Measurements from ENCODE around the gene FKBP2. TPM values are rescaled to one million over a fixed set of nuclear protein-coding genes. Genes with fewer than 3 reads are reported as not detected.
A peak's percentile ranks its signal among the peaks of the same experiment; 100 is the strongest.

Gene FKBP2
- total and polyA plus RNA-seq, 2 experiments from 2014 or later, result 40.7 to 188 TPM

- no peaks in the 10 kb centered on the region for H3K9me3 ChIP-seq (ENCODE audit: low read depth)
- H3K9me2 ChIP-seq (ENCODE audit: insufficient read depth), result no peaks in the 10 kb centered on the region
- peaks cover 10% of the 10 kb centered on the region; the same call in 1 of the 2 replicates for H3F3A ChIP-seq (ENCODE audit: insufficient read depth)
- no peak overlapping the region for H2AFZ ChIP-seq
- 0 out of 2 replicates have a peak, but pooled peaks cover 15% of the 10 kb centered on the region for H3K79me2 ChIP-seq (ENCODE audit: insufficient read depth)
- H3K4me1 ChIP-seq (ENCODE audit: insufficient read depth), result peaks cover 6% of the 10 kb centered on the region
- no peaks in the 10 kb centered on the region for H3K36me3 ChIP-seq (ENCODE audit: low read depth)
- H3K9ac ChIP-seq, result peak overlapping the region; percentile 63
- H3K27me3 ChIP-seq (replicated peaks; ENCODE audit: insufficient read depth), result no peaks in the 10 kb centered on the region
- WGBS, 2 experiments (ENCODE audit: low coverage in 1 of 2, low lambda C conversion rate in 2 of 2, missing lambda C conversion rate in 2 of 2), result 71 to 76% methylated on average over 11 to 12 of the region's 12 CpGs
- in situ Hi-C loops (cut with MboI), result no loop called here
- H4K20me1 ChIP-seq (ENCODE audit: insufficient read depth), result no peaks in the 10 kb centered on the region
- no peak for TF ChIP-seq EZH2 (IDR thresholded peaks at IDR 0.05; ENCODE audit: insufficient read depth, poor library complexity, severe bottlenecking)
- TF ChIP-seq EZH2phosphoT487 (IDR thresholded peaks at IDR 0.05; ENCODE audit: insufficient read depth, low read depth), result no peak
- H3K27ac ChIP-seq, result no peak overlapping the region
- no peak for DNase-seq
- H3K4me2 ChIP-seq (ENCODE audit: unreplicated experiment), result peak overlapping the region; percentile 80
- H3K4me3 ChIP-seq, result peak overlapping the region; percentile 82
Observed at GRCh38 chr11:64235437-64236161, 5.3 kb upstream of the FKBP2 start.

- Histone ChIP-seq H3F3A (ENCODE audit: insufficient read depth) (peaks cover 10% of the 10 kb centered on the region; the same call in 1 of the 2 replicates), H4K20me1 (ENCODE audit: insufficient read depth) (no peaks in the 10 kb centered on the region), H3K9me3 (ENCODE audit: low read depth) (no peaks in the 10 kb centered on the region), H3K9me2 (ENCODE audit: insufficient read depth) (no peaks in the 10 kb centered on the region), H3K4me1 (ENCODE audit: insufficient read depth) (peaks cover 6% of the 10 kb centered on the region), H3K4me2 (ENCODE audit: unreplicated experiment) (no peak overlapping the region), H2AFZ (no peak overlapping the region), H3K27ac (no peak overlapping the region), H3K27me3 (replicated peaks; ENCODE audit: insufficient read depth) (no peaks in the 10 kb centered on the region), H3K36me3 (ENCODE audit: low read depth) (no peaks in the 10 kb centered on the region), H3K4me3 (no peak overlapping the region), H3K9ac (no peak overlapping the region), H3K79me2 (ENCODE audit: insufficient read depth) (peaks cover 19% of the 10 kb centered on the region)
- in situ Hi-C loops (cut with MboI), result no loop called here
- 81 to 88% methylated on average over 10 to 12 of the region's 12 CpGs for WGBS, 2 experiments (ENCODE audit: low coverage in 1 of 2, low lambda C conversion rate in 2 of 2, missing lambda C conversion rate in 2 of 2)
- no peak for DNase-seq
- TF ChIP-seq EZH2phosphoT487 (IDR thresholded peaks at IDR 0.05; ENCODE audit: insufficient read depth, low read depth) (no peak), EZH2 (IDR thresholded peaks at IDR 0.05; ENCODE audit: insufficient read depth, poor library complexity, severe bottlenecking) (no peak)
Observed at GRCh38 chr11:64237484-64237951, 3.4 kb upstream of the FKBP2 start.

GRCh38 chr11:64238076-64238475, 2.8 kb upstream of the FKBP2 start:
- no peaks in the 10 kb centered on the region for H4K20me1 ChIP-seq (ENCODE audit: insufficient read depth)
- H3K4me1 ChIP-seq (ENCODE audit: insufficient read depth), result peaks cover 12% of the 10 kb centered on the region
- no peaks in the 10 kb centered on the region for H3K9me2 ChIP-seq (ENCODE audit: insufficient read depth)
- DNase-seq, result no peak
- H3K9ac ChIP-seq, result no peak overlapping the region
- in situ Hi-C loops (cut with MboI), result no loop called here
- no peak for TF ChIP-seq EZH2 (IDR thresholded peaks at IDR 0.05; ENCODE audit: insufficient read depth, poor library complexity, severe bottlenecking)
- no peak for TF ChIP-seq EZH2phosphoT487 (IDR thresholded peaks at IDR 0.05; ENCODE audit: insufficient read depth, low read depth)
- WGBS, 2 experiments (ENCODE audit: low coverage in 1 of 2, low lambda C conversion rate in 2 of 2, missing lambda C conversion rate in 2 of 2), result 88 to 91% methylated on average over 9 of the region's 9 CpGs
- peaks cover 25% of the 10 kb centered on the region for H3K79me2 ChIP-seq (ENCODE audit: insufficient read depth)
- H3K4me2 ChIP-seq (ENCODE audit: unreplicated experiment), result no peak overlapping the region
- H3K27me3 ChIP-seq (replicated peaks; ENCODE audit: insufficient read depth), result no peaks in the 10 kb centered on the region
- H3K27ac ChIP-seq, result no peak overlapping the region
- H3F3A ChIP-seq (ENCODE audit: insufficient read depth), result peaks cover 10% of the 10 kb centered on the region; the same call in 1 of the 2 replicates
- no peak overlapping the region for H2AFZ ChIP-seq
- H3K9me3 ChIP-seq (ENCODE audit: low read depth), result no peaks in the 10 kb centered on the region
- no peak overlapping the region for H3K4me3 ChIP-seq
- no peaks in the 10 kb centered on the region for H3K36me3 ChIP-seq (ENCODE audit: low read depth)

GRCh38 chr11:64238999-64239398, 1.9 kb upstream of the FKBP2 start:
- Histone ChIP-seq H3K79me2 (ENCODE audit: insufficient read depth) (peaks cover 33% of the 10 kb centered on the region), H3K9me3 (ENCODE audit: low read depth) (no peaks in the 10 kb centered on the region), H3K27me3 (replicated peaks; ENCODE audit: insufficient read depth) (no peaks in the 10 kb centered on the region), H3F3A (ENCODE audit: insufficient read depth) (peaks cover 10% of the 10 kb centered on the region; the same call in 1 of the 2 replicates), H3K4me1 (ENCODE audit: insufficient read depth) (peaks cover 15% of the 10 kb centered on the region), H2AFZ (no peak overlapping the region), H3K36me3 (ENCODE audit: low read depth) (no peaks in the 10 kb centered on the region; the same call in 1 of the 2 replicates), H3K9me2 (ENCODE audit: insufficient read depth) (no peaks in the 10 kb centered on the region), H4K20me1 (ENCODE audit: insufficient read depth) (no peaks in the 10 kb centered on the region), H3K9ac (no peak overlapping the region), H3K4me3 (no peak overlapping the region), H3K4me2 (ENCODE audit: unreplicated experiment) (no peak overlapping the region), H3K27ac (no peak overlapping the region)
- TF ChIP-seq EZH2phosphoT487 (IDR thresholded peaks at IDR 0.05; ENCODE audit: insufficient read depth, low read depth) (no peak), EZH2 (IDR thresholded peaks at IDR 0.05; ENCODE audit: insufficient read depth, poor library complexity, severe bottlenecking) (no peak)
- in situ Hi-C loops (cut with MboI), result no loop called here
- no peak for DNase-seq
- WGBS, 2 experiments (ENCODE audit: low coverage in 1 of 2, low lambda C conversion rate in 2 of 2, missing lambda C conversion rate in 2 of 2), result 70 to 73% methylated on average over 5 of the region's 5 CpGs
